ENCODE results near the gene TMEM163.
"Not testable (repeated sequence)": the region's sequence is repeated elsewhere in the genome, so short reads cannot be mapped to it uniquely, and the experiment has no call there.

TMEM163 gene

GRCh38 chr2:134619250-134619649 is 99.5 kb downstream of the TMEM163 start:
- no peak for DNase-seq (ENCODE audit: low read depth)

GRCh38 chr2:134615480-134615879 is 103.3 kb downstream of the TMEM163 start:
- not testable (repeated sequence) for DNase-seq (ENCODE audit: low read depth)

- DNase-seq (ENCODE audit: low read depth), result no peak
Measured at GRCh38 chr2:134611316-134611715, 107.5 kb downstream of the TMEM163 start.

GRCh38 chr2:134610871-134611270 is 107.9 kb downstream of the TMEM163 start:
- DNase-seq (ENCODE audit: low read depth), result no peak

- DNase-seq (ENCODE audit: low read depth), result no peak
Measured at GRCh38 chr2:134609924-134610513, 108.8 kb downstream of the TMEM163 start.

- DNase-seq (ENCODE audit: low read depth), result no peak
Measured at GRCh38 chr2:134603966-134604365, 114.8 kb downstream of the TMEM163 start.

GRCh38 chr2:134602666-134603065 is 116.1 kb downstream of the TMEM163 start:
- no peak for DNase-seq (ENCODE audit: low read depth)

GRCh38 chr2:134601264-134601663 is 117.5 kb downstream of the TMEM163 start:
- no peak for DNase-seq (ENCODE audit: low read depth)

GRCh38 chr2:134600208-134600607 is 118.6 kb downstream of the TMEM163 start:
- no peak for DNase-seq (ENCODE audit: low read depth)

GRCh38 chr2:134599236-134599635 is 119.6 kb downstream of the TMEM163 start:
- DNase-seq (ENCODE audit: low read depth), result no peak

GRCh38 chr2:134594399-134594798 is 124.4 kb downstream of the TMEM163 start:
- DNase-seq (ENCODE audit: low read depth), result no peak

- DNase-seq (ENCODE audit: low read depth), result no peak
Measured at GRCh38 chr2:134593519-134593918, 125.3 kb downstream of the TMEM163 start.

GRCh38 chr2:134592377-134592776 is 126.4 kb downstream of the TMEM163 start:
- DNase-seq (ENCODE audit: low read depth), result no peak

GRCh38 chr2:134591526-134591925 is 127.3 kb downstream of the TMEM163 start:
- no peak for DNase-seq (ENCODE audit: low read depth)

GRCh38 chr2:134590679-134591078 is 128.1 kb downstream of the TMEM163 start:
- DNase-seq (ENCODE audit: low read depth), result no peak

- DNase-seq (ENCODE audit: low read depth), result not testable (repeated sequence)
Measured at GRCh38 chr2:134589171-134590083, 129.4 kb downstream of the TMEM163 start.

GRCh38 chr2:134588556-134588955 is 130.2 kb downstream of the TMEM163 start:
- no peak for DNase-seq (ENCODE audit: low read depth)

GRCh38 chr2:134586326-134586965 is 132.4 kb downstream of the TMEM163 start:
- DNase-seq (ENCODE audit: low read depth), result no peak

- DNase-seq (ENCODE audit: low read depth), result no peak
Measured at GRCh38 chr2:134583997-134584520, 134.7 kb downstream of the TMEM163 start.

GRCh38 chr2:134583462-134583861 is 135.3 kb downstream of the TMEM163 start:
- DNase-seq (ENCODE audit: low read depth), result no peak

GRCh38 chr2:134582547-134582899 is 136.3 kb downstream of the TMEM163 start:
- DNase-seq (ENCODE audit: low read depth), result no peak

- DNase-seq (ENCODE audit: low read depth), result no peak
Measured at GRCh38 chr2:134581877-134582546, 136.8 kb downstream of the TMEM163 start.
